Astrocyte of the hippocampus (primary cell): ENCODE measurements around the gene SAT2.

Experiments
- DNase-seq: peaks from one replicate; pipeline ENCODE4 v3.0.0; 2011; ENCODE audit warnings: low read depth, low spot score

The SAT2 gene

DNA sequence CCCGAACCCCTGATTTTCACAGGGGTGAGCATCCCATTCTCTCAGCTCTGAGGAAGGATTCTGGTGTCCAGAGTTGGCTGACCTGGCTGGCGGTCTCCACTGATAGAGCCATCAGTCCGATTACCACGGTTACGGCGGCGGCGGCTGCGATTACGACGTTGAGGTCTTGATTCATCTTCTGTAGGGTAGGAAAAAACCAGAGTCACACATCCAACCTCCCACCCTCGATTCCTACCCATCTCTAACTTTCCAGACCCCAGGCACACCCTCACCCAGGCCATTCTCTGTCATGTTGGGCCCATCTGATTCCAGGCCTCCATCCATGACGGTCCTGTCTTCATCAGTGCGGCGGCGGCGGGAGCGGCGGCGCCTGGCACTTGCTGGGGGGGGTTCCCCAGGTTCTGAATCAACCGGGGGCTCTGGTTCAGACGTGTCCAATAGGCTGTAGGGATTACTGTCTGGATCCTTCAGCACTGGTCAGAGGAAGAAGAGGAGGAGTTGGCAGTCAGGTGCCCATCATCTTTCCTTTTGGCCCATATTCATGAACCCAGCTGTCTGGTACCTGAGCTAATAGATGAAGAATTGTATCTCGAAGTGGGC, 35.1 kb downstream of the SAT2 start:
- DNase-seq = no peak

DNA sequence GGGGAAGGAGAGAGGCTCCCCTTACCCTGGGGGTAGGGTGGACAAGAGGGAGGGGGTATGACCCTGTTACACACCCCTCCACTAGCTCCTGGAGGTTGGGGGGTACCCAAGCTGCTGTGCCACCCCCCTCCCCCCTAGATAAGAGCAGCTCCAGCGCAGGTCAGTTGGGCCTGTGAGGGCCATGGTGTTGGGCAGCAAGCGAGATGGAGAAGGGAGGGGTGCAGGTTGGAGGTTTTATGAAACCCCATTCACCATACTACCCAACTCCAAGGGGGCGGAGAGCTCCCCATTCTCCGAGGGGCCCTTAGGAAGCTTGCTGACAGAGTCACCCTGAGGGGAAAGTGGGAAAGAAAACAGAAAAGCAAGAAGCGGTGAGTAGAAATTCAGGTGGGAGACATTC, 36.0 kb downstream of the SAT2 start:
- no peak for DNase-seq

GRCh38 chr17:7590743-7591142, 36.9 kb downstream of the SAT2 start:
- DNase-seq = peak; percentile 86

DNA sequence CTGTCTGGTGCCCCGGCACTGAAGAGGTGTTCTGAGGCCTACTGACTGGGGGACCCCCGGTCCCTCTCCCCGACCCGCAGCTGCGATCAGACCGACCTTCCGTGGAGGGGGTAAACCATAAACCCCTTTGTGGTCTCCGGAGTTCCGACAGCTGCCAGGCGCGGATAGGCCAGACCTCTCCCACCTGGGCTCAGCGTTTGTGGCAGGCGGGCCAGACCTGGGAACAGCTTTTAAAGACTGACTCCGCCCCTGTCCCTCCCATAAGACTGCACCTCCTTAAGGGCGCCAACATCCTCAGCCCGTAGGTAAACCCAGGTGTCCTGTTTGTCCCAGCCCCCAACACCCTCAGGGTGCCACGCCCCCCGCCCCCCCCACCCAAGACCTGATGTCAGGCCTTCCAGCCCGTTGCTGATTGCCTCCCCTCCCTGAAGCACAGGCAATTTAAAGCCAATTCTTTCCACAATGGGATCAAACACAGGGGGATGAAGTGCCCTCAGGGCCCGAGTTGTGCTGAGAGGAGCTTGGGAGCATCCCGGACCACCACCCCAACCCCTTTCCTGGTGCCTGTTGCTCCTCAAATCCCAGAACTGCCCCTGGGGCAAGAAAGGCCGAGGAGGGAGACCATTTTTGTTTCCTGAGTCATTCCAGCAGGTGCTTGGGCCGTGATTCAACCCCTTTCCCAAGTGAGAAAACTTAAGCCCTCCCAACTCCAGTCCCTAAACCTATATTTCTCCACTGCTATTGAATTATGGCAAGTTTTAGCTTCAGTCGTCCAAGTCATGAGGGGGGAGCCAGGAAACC, 37.5 kb downstream of the SAT2 start, which contains the start of gene SOX15:
TSS of gene SOX15 (minus strand) at position 204 of the 801 bp plus-strand sequence. CDS start 418 bp downstream, outside the sequence.
- DNase-seq = peak; percentile 53

DNA sequence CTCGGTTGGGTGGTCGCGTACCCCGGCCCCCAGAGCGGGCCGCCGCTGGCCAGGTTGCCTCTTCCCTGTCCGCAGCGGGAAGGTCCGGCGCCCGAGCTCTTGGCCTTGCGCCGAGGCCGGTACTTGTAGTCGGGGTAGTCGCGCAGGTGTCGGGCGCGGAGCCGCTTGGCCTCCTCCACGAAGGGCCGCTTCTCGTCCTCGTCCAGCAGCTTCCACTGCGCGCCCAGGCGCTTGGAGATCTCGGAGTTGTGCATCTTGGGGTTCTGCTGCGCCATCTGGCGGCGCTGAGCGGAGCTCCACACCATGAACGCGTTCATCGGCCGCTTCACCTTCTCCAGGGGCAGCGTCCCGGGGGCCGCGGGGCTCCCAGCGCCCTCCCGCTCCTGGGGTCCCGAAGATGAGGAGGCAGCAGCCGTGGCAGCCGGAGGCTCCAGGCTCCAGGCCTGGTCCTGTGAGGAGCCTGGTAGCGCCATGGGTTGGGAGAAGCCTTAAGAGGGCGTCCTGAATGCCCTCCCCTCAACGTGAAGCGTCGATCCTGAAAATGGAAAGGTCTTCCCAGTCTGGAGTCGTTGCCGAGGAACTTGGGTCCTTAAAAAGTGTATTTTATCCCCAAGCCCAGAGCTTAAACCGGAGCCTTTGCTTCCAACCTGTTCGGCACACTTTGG, 38.3 kb downstream of the SAT2 start:
- DNase-seq = peak; percentile 94

- DNase-seq = no peak
These were observed 38.9 kb downstream of the SAT2 start for GRCh38 chr17:7588553-7589203.

DNA sequence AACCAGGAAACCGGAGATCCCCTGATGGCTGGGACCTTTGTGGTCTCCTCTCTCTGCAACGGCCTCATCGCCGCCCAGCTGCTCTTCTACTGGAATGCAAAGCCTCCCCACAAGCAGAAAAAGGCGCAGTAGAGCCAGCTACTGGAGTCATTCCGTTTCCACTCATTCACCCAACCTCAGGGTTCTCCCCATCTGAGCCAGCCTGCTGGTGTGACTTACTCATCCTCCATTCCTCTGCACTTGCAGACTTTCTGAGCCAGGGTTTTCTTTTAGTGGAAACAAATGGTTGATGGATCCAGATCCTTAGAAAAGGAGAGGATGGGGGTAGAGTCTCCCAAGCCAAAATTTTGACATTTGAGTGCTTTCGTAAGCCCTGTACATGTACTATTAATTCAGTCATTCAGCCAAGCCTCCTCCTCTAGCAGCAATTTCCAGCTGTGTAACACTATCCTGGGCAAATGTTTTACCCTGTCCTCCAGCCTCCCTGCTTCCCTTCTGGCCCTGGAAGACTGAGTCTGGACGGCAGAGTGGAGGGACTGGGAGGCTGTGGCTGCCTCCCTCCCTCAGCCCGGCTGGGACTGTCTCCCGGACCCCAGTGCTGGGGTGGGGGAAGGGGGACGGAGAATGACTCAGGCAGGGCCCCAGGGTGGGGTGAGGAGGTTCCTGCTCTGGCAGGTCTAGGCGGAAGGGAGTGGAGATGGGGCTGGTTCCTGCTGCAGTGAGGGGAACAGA, 40.0 kb downstream of the SAT2 start:
- peak; percentile 93 for DNase-seq

GRCh38 chr17:7586673-7587419, 40.8 kb downstream of the SAT2 start:
- DNase-seq = no peak

DNA sequence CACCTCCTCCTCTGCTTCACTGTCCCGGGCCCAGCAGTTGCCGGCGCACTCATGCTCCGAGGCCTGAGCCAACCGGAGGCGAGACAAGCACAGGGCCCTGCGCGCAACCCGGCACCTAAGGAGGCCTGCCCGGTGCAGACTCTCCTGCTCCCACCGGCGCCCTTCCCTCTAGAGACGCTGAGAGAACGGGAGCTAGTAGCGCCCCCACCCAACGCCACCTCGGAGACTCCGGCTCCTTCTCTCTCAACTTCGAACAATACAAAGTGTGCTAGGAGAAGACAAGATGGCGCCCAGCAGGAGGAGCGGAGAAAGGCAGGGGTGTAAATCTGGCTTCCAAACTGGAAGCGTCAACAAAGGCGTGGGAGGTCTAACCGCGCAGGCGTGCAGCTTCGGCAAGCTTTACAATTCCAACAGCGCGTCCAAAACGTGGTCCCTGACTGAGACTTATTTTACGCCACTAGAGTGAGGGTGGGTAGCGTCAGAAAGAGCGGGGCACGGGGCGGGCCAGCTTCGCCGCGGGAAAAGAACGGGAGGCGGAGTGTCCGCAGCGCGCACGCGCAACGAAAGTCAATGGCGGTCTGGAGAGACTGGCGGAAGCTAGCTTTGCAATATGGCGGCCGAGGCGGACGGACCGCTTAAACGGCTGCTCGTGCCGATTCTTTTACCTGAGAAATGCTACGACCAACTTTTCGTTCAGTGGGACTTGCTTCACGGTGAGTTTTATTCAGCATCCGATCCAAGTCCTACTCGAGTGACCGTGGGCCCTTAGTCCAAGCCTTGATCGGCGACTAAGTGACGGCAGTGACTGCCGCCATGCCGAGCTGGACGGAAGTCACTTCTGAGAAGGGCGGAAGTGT, 44.1 kb downstream of the SAT2 start, which contains the start of gene MPDU1:
TSS of gene MPDU1 (plus strand) at position 600 of the 857 bp plus-strand sequence. CDS start at position 611, 11 bp downstream.
- DNase-seq = peak; percentile 99

- no peak for DNase-seq
These were observed 45.0 kb downstream of the SAT2 start for GRCh38 chr17:7582396-7583252.

- DNase-seq = no peak
These were observed 46.7 kb downstream of the SAT2 start for GRCh38 chr17:7580604-7581575.

- DNase-seq = no peak
These were observed 47.6 kb downstream of the SAT2 start for GRCh38 chr17:7579834-7580603.

DNA sequence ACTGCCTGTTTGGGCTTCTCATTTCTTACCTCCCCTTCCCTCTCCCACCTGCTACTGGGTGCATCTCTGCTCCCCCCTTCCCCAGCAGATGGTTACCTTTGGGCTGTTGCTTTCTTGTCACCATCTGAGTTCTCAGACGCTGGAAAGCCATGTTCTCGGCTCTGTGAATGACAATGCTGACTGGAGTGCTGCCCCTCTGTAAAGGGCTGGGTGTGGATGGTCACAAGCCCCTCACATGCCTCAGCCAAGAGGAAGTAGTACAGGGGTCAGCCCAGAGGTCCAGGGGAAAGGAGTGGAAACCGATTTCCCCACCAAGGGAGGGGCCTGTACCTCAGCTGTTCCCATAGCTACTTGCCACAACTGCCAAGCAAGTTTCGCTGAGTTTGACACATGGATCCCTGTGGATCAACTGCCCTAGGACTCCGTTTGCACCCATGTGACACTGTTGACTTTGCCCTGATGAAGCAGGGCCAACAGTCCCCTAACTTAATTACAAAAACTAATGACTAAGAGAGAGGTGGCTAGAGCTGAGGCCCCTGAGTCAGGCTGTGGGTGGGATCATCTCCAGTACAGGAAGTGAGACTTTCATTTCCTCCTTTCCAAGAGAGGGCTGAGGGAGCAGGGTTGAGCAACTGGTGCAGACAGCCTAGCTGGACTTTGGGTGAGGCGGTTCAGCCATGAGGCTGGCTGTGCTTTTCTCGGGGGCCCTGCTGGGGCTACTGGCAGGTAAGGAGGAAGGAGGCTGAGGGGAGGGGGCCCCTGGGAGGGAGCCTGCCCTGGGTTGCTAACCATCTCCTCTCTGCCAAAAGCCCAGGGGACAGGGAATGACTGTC, 48.4 kb downstream of the SAT2 start, which contains the start of gene CD68:
TSS of gene CD68 (plus strand) at position 638 of the 833 bp plus-strand sequence. CDS start at position 678, 40 bp downstream.
- DNase-seq = peak; percentile 69

GRCh38 chr17:7577327-7578199, 50.1 kb downstream of the SAT2 start:
- no peak for DNase-seq
